HEK293T (cell line): ENCODE measurements around the gene GADD45A.

Experiments used
- FOXA1 ChIP-seq: fragments of 450-650 bp; IDR thresholded peaks from 2 replicates; pipeline ENCODE4 v1.6.1; 2016; ENCODE audit warnings: mild to moderate bottlenecking
- SUZ12 ChIP-seq: fragments of 450-650 bp; IDR thresholded peaks from 2 replicates; pipeline ENCODE4 v1.6.1; 2016; ENCODE audit warnings: mild to moderate bottlenecking
- TARDBP ChIP-seq: fragments of 450-650 bp; IDR thresholded peaks from 2 replicates; pipeline ENCODE4 v1.6.1; 2016
- ZNF384 ChIP-seq: fragments of 450-650 bp; IDR thresholded peaks from 2 replicates; pipeline ENCODE4 v1.6.1; 2016

DNA sequence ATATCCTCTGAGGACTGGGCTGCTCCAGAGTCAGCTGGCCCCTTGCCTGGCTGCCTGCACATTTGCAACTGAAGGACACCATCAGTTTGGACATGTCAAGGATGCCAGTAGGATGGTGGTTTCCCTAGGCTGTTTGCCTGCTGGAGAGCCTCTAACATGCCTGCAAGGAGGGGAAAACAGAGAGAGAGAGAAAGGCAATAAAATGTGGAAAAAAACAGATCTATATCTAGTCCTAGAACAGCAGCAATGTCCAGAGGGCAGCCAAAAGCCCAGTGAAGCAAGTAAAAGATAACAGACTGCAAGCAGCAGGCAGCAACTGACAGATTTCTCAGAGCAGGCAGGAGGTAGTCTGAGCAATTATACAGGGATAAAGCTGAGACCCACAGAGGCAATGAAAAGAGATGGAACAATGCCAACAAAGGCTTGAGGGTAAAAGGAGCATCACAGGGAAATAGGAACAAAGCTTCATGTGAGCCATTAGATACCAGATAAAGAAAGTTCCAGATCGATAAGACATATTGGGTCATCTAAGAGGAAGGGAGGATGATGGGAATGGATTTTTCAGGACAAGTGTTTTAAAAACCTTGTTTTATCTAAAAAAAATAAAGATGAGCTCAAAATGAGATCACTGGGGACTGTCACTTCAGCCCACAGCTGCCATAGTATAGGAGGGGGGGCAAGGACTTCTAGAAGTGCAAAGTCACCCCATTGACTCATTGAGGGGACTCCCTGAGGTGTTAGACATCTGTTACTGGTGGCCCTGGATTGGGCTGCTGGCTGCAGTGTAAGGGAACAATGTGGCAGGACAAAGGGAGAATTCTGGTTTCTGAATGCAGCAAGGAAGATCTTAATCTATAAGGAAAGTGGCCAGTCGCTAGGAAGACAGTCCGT is 38.6 kb upstream of the GADD45A start:
- TF ChIP-seq SUZ12 (no peak), ZNF384 (peak; percentile 33; the same call in 1 of the 2 replicates), FOXA1 (no peak), TARDBP (no peak)
